Eye (tissue), 1 donor: ENCODE data around the gene FXYD1.
"Not testable (repeated sequence)": the region's sequence is repeated elsewhere in the genome, so short reads cannot be mapped to it uniquely, and the experiment has no call there.

Experiments
- DNase-seq: peaks from one replicate; pipeline ENCODE4 v3.0.0-alpha.2; 2015

Gene FXYD1

GRCh38 chr19:35138305-35138892 is at the start of gene FXYD1:
FXYD1 (plus strand) TSS chr19:35138824; CDS start chr19:35140080, 1,256 bp downstream.
- peak; percentile 62 for DNase-seq

GRCh38 chr19:35089554-35089953 is 49.1 kb upstream of the FXYD1 start:
- no peak for DNase-seq

- DNase-seq, result no peak
These were observed 48.5 kb upstream of the FXYD1 start for GRCh38 chr19:35090160-35090505.

GRCh38 chr19:35090506-35091214 is 48.0 kb upstream of the FXYD1 start:
- peak; percentile 93 for DNase-seq

GRCh38 chr19:35093430-35093829 is 45.2 kb upstream of the FXYD1 start:
- DNase-seq, result no peak

GRCh38 chr19:35093941-35094647 is 44.5 kb upstream of the FXYD1 start:
- no peak for DNase-seq

GRCh38 chr19:35094656-35095055 is 44.0 kb upstream of the FXYD1 start:
- no peak for DNase-seq

- no peak for DNase-seq
These were observed 42.8 kb upstream of the FXYD1 start for GRCh38 chr19:35095667-35096368.

- no peak for DNase-seq
These were observed 40.1 kb upstream of the FXYD1 start for GRCh38 chr19:35098413-35099049.

- no peak for DNase-seq
These were observed 39.3 kb upstream of the FXYD1 start for GRCh38 chr19:35099155-35099896.

GRCh38 chr19:35099897-35100275 is 38.7 kb upstream of the FXYD1 start:
- DNase-seq, result no peak

GRCh38 chr19:35100588-35101533 is 37.8 kb upstream of the FXYD1 start:
- DNase-seq, result no peak

- DNase-seq, result not testable (repeated sequence)
These were observed 36.7 kb upstream of the FXYD1 start for GRCh38 chr19:35101949-35102348.

GRCh38 chr19:35103614-35104013 is 35.0 kb upstream of the FXYD1 start:
- not testable (repeated sequence) for DNase-seq

- DNase-seq, result no peak
These were observed 34.3 kb upstream of the FXYD1 start for GRCh38 chr19:35104361-35104760.

GRCh38 chr19:35105047-35105410 is 33.6 kb upstream of the FXYD1 start:
- no peak for DNase-seq

- no peak for DNase-seq
These were observed 33.0 kb upstream of the FXYD1 start for GRCh38 chr19:35105411-35106290.

- DNase-seq, result no peak
These were observed 32.4 kb upstream of the FXYD1 start for GRCh38 chr19:35106291-35106583.

- DNase-seq, result no peak
These were observed 31.6 kb upstream of the FXYD1 start for GRCh38 chr19:35106898-35107541.

GRCh38 chr19:35107545-35107944 is 31.1 kb upstream of the FXYD1 start:
- DNase-seq, result no peak
